SJCRH30 (cell line): Measurements from ENCODE around the gene YARS2. TPM values are rescaled to one million over a fixed set of nuclear protein-coding genes. Genes with fewer than 3 reads are reported as not detected.

Experiments used
- DNase-seq, 2 experiments: peaks; one replicate each; pipeline ENCODE4 v3.0.0-alpha.2; 2015 to 2020
- H3K27ac ChIP-seq: fragments of 250-450 bp; sonication (Bioruptor Pico); 2 replicates; pipeline ENCODE4 v1.5.1; 2020; ENCODE audit warnings: mild to moderate bottlenecking, moderate library complexity
- H3K27me3 ChIP-seq: fragments of 250-450 bp; sonication (Bioruptor Pico); 2 replicates; pipeline ENCODE4 v1.5.1; 2020; ENCODE audit warnings: mild to moderate bottlenecking, moderate library complexity
- H3K36me3 ChIP-seq: fragments of 250-450 bp; sonication (Bioruptor Pico); 2 replicates; pipeline ENCODE4 v1.5.1; 2020; ENCODE audit warnings: mild to moderate bottlenecking, moderate library complexity
- H3K4me1 ChIP-seq: fragments of 250-450 bp; sonication (Bioruptor Pico); 2 replicates; pipeline ENCODE4 v1.5.1; 2020; ENCODE audit warnings: mild to moderate bottlenecking, moderate library complexity
- H3K4me3 ChIP-seq: fragments of 250-450 bp; sonication (Bioruptor Pico); 2 replicates; pipeline ENCODE4 v1.5.1; 2020; ENCODE audit warnings: mild to moderate bottlenecking, moderate library complexity
- H3K9me3 ChIP-seq: fragments of 250-450 bp; sonication (Bioruptor Pico); replicated peaks from 2 replicates; pipeline ENCODE4 v1.5.1; 2020; ENCODE audit warnings: mild to moderate bottlenecking, moderate library complexity
- total RNA-seq: library from RNA; depleted of rRNA; stranded (reverse); fragments of >200 nt; shearing (Covaris generic); gene quantifications from 2 replicates; pipeline ENCODE4 v1.2.3, GENCODE V29; 2014; rRNA removed

The YARS2 gene
- 28.8 and 32.9 TPM in 2 replicates for total RNA-seq

DNA sequence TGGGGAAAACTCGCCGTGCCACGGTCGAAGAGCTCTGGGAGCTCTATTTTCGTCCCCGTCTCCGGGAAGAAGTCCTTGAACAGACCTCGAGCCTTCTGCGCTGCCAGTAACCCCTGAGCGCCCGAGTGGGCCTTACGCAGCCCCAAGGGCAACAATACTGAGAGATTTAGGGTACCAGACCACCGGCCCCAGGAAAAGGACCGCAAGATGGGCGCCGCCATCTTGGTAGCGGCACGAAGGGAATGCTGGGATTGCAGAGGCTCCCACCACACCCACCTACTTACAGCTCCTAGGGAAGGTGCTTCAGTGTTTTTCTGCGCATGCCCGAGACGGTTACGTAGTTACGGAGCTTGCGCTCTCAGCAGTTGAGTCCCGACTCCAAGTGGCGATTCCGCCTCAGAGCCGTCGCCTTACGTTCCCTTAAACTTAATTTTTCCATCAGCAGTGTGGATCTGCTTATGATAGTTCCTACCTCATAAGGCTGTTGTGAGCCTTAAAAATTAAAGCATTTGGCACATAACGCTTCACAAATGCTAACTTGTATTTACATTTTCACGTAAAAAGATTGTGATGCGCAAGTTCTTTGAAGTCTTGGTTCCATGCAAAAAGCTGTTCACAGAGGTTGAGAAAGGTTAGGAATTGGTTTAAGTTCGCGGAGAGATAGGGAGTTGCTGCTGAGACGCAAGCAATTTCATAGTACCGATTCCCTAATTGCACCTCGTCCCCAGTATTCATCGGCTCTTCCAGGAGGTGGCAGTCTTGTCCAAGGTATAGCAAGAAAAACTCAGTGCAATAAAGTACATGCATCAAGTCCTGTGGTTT is at the start of gene YARS2:
Gene YARS2, minus strand, starts transcription at position 244 of the 822 bp plus-strand sequence. Its CDS starts 23 bp downstream, at position 221.
- DNase-seq, result peak; percentile 96 to 97
- Histone ChIP-seq H3K27ac (peak within 1 kb of the TSS; percentile 91), H3K4me3 (peak within 1 kb of the TSS; percentile 98), H3K4me1 (peaks cover 5% of the 10 kb centered on the region; the same call in 1 of the 2 replicates), H3K27me3 (no peaks in the 10 kb centered on the region), H3K9me3 (no peaks in the 10 kb centered on the region), H3K36me3 (peaks cover 14% of the 10 kb centered on the region)

GRCh38 chr12:32804301-32804700 is 48.6 kb upstream of the YARS2 start:
- Histone ChIP-seq H3K9me3 (peaks cover 4% of the 10 kb centered on the region; the same call in 1 of the 2 replicates), H3K27ac (no peak overlapping the region), H3K4me3 (no peak overlapping the region), H3K27me3 (no peaks in the 10 kb centered on the region), H3K36me3 (no peaks in the 10 kb centered on the region), H3K4me1 (peaks cover 10% of the 10 kb centered on the region)
- no peak for DNase-seq

DNA sequence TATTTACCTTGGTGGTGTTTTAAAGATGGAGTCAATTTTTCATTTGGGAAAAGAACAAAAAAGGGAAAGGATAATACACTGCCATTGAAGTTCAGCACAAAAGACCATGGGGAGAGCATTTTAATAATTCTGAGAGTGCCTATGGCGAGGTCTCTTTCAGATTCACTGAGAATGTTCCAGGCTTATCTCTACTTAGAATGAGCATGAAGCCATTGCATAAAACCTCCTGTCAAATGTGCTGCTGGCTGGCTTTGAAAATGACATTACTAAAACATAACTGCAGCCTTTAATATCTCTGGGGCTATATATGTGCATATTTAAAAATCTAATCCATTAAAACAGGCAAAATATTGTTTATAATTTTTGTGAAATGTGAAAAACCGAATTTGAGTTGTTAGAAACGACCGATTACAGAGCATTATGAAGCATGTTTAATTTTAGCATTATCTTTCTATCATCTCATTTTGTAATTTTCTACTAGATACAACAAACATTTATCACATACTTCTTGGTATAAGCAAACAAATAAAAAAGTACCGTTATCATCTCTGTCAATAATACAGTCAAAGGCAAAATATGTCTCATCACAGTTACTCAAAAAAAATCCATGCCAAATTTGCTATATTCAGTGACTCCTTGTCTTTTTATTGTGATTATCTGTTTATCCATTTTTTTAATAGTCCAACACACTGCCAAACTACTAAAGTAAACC is 45.7 kb upstream of the YARS2 start:
- Histone ChIP-seq H3K27me3 (no peaks in the 10 kb centered on the region), H3K36me3 (peaks cover 2% of the 10 kb centered on the region; the same call in 1 of the 2 replicates), H3K4me1 (no peaks in the 10 kb centered on the region), H3K27ac (no peak overlapping the region), H3K9me3 (no peaks in the 10 kb centered on the region), H3K4me3 (no peak overlapping the region)
- DNase-seq, result no peak

- Histone ChIP-seq H3K4me3 (no peak overlapping the region), H3K4me1 (peaks cover 3% of the 10 kb centered on the region; the same call in 1 of the 2 replicates), H3K27me3 (no peaks in the 10 kb centered on the region), H3K9me3 (no peaks in the 10 kb centered on the region), H3K36me3 (peaks cover 2% of the 10 kb centered on the region; the same call in 1 of the 2 replicates), H3K27ac (no peak overlapping the region)
- DNase-seq, result no peak
Measured at GRCh38 chr12:32794281-32794680, 38.6 kb upstream of the YARS2 start.

DNA sequence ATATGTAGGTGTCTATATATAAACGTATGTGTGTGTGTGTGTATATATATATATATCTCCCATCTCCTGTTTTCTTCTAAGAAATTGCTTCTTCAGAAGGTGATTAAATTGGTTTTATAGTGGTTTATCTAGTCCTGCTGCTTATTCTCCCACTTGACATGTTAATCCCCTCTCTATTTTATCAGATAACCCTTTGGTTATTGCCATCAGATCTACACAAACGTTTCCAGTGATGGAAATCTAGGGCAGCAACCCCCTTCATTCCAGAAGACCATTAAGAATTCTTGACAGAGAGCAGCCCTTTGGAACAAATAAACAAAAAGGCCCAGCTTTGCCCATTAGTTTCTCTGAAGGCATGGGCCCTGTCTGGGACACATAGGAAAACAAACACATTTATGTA is 34.2 kb upstream of the YARS2 start:
- peaks cover 3% of the 10 kb centered on the region; the same call in 1 of the 2 replicates for H3K4me1 ChIP-seq
- no peaks in the 10 kb centered on the region for H3K36me3 ChIP-seq
- no peaks in the 10 kb centered on the region for H3K27me3 ChIP-seq
- no peak overlapping the region for H3K4me3 ChIP-seq
- no peaks in the 10 kb centered on the region for H3K9me3 ChIP-seq
- no peak for DNase-seq
- H3K27ac ChIP-seq, result no peak overlapping the region

- no peaks in the 10 kb centered on the region for H3K9me3 ChIP-seq
- H3K36me3 ChIP-seq, result no peaks in the 10 kb centered on the region
- H3K27me3 ChIP-seq, result no peaks in the 10 kb centered on the region
- H3K4me3 ChIP-seq, result no peak overlapping the region
- H3K27ac ChIP-seq, result no peak overlapping the region
- H3K4me1 ChIP-seq, result peaks cover 3% of the 10 kb centered on the region; the same call in 1 of the 2 replicates
- no peak for DNase-seq
Measured at GRCh38 chr12:32789446-32789845, 33.7 kb upstream of the YARS2 start.

DNA sequence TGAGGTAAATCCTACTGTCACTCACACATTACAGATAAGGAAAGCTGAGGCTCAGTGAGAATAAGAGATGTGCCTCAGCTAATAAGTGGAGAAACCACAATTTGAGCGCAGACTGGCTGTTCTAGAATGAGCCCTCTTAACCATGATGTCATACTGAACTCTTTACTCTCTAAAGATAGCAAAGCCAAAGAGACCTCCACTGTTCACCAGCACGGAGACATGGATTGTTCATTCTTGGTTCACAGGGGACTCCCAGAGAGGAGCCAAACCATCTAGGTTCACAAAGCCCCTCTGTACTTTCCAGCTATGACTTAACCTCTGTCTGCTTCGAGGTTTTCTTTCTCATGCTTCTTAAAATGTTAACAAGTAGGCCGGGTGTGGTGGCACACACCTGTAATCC is 32.7 kb upstream of the YARS2 start:
- no peaks in the 10 kb centered on the region for H3K27me3 ChIP-seq
- peaks cover 3% of the 10 kb centered on the region; the same call in 1 of the 2 replicates for H3K4me1 ChIP-seq
- no peaks in the 10 kb centered on the region for H3K9me3 ChIP-seq
- no peaks in the 10 kb centered on the region for H3K36me3 ChIP-seq
- no peak for DNase-seq
- H3K27ac ChIP-seq, result no peak overlapping the region
- H3K4me3 ChIP-seq, result no peak overlapping the region

DNA sequence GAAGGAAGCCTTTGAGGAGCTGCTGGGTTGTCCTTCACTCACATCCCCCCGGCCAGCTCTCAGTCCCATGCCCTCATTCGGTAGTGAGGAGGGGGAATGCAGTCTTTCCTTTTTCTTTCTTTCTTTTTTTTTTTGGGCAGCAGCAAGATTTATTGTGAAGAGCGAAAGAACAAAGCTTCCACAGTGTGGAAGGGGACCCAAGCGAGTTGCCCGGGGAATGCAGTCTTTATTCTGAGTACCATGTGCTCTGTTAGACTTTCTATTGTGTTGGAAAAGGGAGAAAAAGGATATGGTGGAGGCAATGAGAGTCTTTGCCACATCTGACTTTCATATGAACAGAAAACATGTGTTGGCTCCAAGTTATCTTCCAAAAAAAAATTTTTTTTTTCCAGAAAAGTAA is 29.9 kb upstream of the YARS2 start:
- Histone ChIP-seq H3K27ac (no peak overlapping the region), H3K9me3 (no peaks in the 10 kb centered on the region), H3K4me3 (no peak overlapping the region), H3K4me1 (peaks cover 3% of the 10 kb centered on the region; the same call in 1 of the 2 replicates), H3K27me3 (peaks cover 3% of the 10 kb centered on the region; the same call in 1 of the 2 replicates), H3K36me3 (no peaks in the 10 kb centered on the region)
- DNase-seq, result no peak

- DNase-seq, result no peak
- Histone ChIP-seq H3K36me3 (no peaks in the 10 kb centered on the region), H3K27ac (no peak overlapping the region), H3K4me3 (no peak overlapping the region), H3K27me3 (peaks cover 3% of the 10 kb centered on the region; the same call in 1 of the 2 replicates), H3K9me3 (no peaks in the 10 kb centered on the region), H3K4me1 (no peaks in the 10 kb centered on the region)
Measured at GRCh38 chr12:32783029-32783428, 27.3 kb upstream of the YARS2 start.

GRCh38 chr12:32780071-32780470 is 24.4 kb upstream of the YARS2 start:
- H3K4me3 ChIP-seq, result no peak overlapping the region
- H3K27ac ChIP-seq, result no peak overlapping the region
- no peaks in the 10 kb centered on the region for H3K4me1 ChIP-seq
- DNase-seq, result no peak
- H3K36me3 ChIP-seq, result no peaks in the 10 kb centered on the region
- H3K27me3 ChIP-seq, result peaks cover 7% of the 10 kb centered on the region; the same call in 1 of the 2 replicates
- H3K9me3 ChIP-seq, result no peaks in the 10 kb centered on the region

GRCh38 chr12:32777691-32778175 is 22.0 kb upstream of the YARS2 start:
- Histone ChIP-seq H3K9me3 (no peaks in the 10 kb centered on the region), H3K4me1 (no peaks in the 10 kb centered on the region), H3K4me3 (no peak overlapping the region), H3K27ac (no peak overlapping the region), H3K36me3 (no peaks in the 10 kb centered on the region), H3K27me3 (peaks cover 10% of the 10 kb centered on the region; the same call in 1 of the 2 replicates)
- DNase-seq, result no peak

DNA sequence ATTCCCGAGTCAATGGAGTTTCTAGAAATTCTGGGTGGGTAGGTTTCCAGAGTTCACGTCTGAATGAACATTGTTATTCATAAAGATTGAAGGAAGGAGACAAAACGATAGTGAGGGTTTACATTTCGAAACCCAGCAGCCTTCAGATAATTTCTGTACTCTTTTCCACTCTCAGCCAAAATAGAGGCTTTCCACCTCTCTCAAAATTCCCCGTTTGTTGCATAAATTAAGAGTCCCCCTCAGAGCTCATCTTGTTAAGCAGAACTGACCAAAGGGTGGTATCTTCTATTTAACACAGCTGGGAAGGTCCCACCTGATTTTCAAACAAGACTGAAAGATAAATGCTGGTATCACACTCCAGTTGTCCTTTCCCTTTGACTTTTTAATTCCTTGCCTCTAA is 21.5 kb upstream of the YARS2 start:
- H3K36me3 ChIP-seq, result no peaks in the 10 kb centered on the region
- H3K27ac ChIP-seq, result no peak overlapping the region
- H3K27me3 ChIP-seq, result peaks cover 10% of the 10 kb centered on the region
- no peak for DNase-seq
- H3K4me3 ChIP-seq, result no peak overlapping the region
- no peaks in the 10 kb centered on the region for H3K9me3 ChIP-seq
- H3K4me1 ChIP-seq, result no peaks in the 10 kb centered on the region

DNA sequence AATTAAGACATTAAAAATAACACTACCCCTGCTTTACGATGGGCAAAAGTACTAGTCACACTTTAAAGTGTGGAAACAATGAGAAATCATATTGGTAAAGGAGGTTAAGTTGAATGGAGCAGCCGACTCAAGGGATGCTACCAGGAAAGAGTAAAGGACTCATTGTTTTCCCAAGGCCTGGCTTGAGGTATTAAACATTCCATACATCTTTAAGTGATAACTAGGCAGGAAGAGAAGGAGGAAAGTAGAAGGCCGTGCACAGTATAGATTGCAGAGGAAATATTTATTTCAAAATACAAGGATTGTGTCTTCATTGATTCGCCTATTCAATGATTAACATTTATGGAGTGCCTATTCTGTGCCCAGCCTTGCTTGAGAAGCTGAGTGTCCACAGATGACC is 20.6 kb upstream of the YARS2 start:
- no peaks in the 10 kb centered on the region for H3K4me1 ChIP-seq
- no peaks in the 10 kb centered on the region for H3K9me3 ChIP-seq
- H3K27me3 ChIP-seq, result peaks cover 9% of the 10 kb centered on the region
- H3K36me3 ChIP-seq, result no peaks in the 10 kb centered on the region
- DNase-seq, result no peak
- no peak overlapping the region for H3K27ac ChIP-seq
- H3K4me3 ChIP-seq, result no peak overlapping the region

- Histone ChIP-seq H3K36me3 (no peaks in the 10 kb centered on the region), H3K4me1 (no peaks in the 10 kb centered on the region), H3K27ac (no peak overlapping the region), H3K4me3 (no peak overlapping the region), H3K9me3 (no peaks in the 10 kb centered on the region), H3K27me3 (peaks cover 6% of the 10 kb centered on the region)
- no peak for DNase-seq
Measured at GRCh38 chr12:32773691-32774090, 18.0 kb upstream of the YARS2 start.

DNA sequence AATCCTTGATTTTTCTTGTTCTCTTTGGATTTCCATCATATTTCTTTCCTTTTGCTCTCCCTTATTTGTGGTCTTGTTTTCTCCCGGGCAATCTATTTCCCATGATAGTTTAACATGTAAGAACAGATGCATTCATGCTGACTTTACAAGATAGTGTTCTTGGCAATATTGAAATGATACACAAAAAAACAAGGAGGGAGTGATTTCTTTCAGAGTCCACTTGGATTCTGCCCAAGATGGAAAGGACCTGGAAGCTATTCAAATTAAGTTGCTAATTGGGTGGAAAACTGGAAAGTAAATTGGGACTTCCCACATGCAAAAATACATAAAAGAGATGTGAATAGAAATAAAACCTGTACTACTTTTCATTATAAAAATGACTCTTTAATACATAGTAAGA is 14.4 kb upstream of the YARS2 start:
- H3K36me3 ChIP-seq, result no peaks in the 10 kb centered on the region
- peaks cover 3% of the 10 kb centered on the region; the same call in 1 of the 2 replicates for H3K27me3 ChIP-seq
- DNase-seq, result no peak
- no peaks in the 10 kb centered on the region for H3K9me3 ChIP-seq
- H3K27ac ChIP-seq, result no peak overlapping the region
- H3K4me3 ChIP-seq, result no peak overlapping the region
- no peaks in the 10 kb centered on the region for H3K4me1 ChIP-seq
